ENCODE data around the gene SPRED3.
"Not testable (repeated sequence)": the region's sequence is repeated elsewhere in the genome, so short reads cannot be mapped to it uniquely, and the experiment has no call there.

The SPRED3 gene

GRCh38 chr19:38404858-38405257 is 16.4 kb downstream of the SPRED3 start:
- no peak overlapping the region for H3K4me3 ChIP-seq (ENCODE audit: low read depth, low read length)
- no peaks in the 10 kb centered on the region for H3K27me3 ChIP-seq (ENCODE audit: insufficient read depth, low read length)
- H3K4me1 ChIP-seq (ENCODE audit: control insufficient read depth, insufficient read depth, low read length, unreplicated experiment): no peaks in the 10 kb centered on the region
- H3K36me3 ChIP-seq (ENCODE audit: insufficient read depth, low read length): no peaks in the 10 kb centered on the region
- H3K27ac ChIP-seq (ENCODE audit: low read depth, low read length): no peak overlapping the region
- no peaks in the 10 kb centered on the region for H3K79me2 ChIP-seq (ENCODE audit: control insufficient read depth, insufficient read depth, low read length, unreplicated experiment)
- H2AFZ ChIP-seq (ENCODE audit: low read length, unreplicated experiment): no peak overlapping the region

- no peaks in the 10 kb centered on the region for H3K4me1 ChIP-seq (ENCODE audit: control insufficient read depth, insufficient read depth, low read length, unreplicated experiment)
- H3K36me3 ChIP-seq (ENCODE audit: insufficient read depth, low read length): no peaks in the 10 kb centered on the region
- no peak overlapping the region for H2AFZ ChIP-seq (ENCODE audit: low read length, unreplicated experiment)
- H3K4me3 ChIP-seq (ENCODE audit: low read depth, low read length): no peak overlapping the region
- H3K27me3 ChIP-seq (ENCODE audit: insufficient read depth, low read length): no peaks in the 10 kb centered on the region
- no peaks in the 10 kb centered on the region for H3K79me2 ChIP-seq (ENCODE audit: control insufficient read depth, insufficient read depth, low read length, unreplicated experiment)
- no peak overlapping the region for H3K27ac ChIP-seq (ENCODE audit: low read depth, low read length)
Measured at GRCh38 chr19:38405276-38405675, 16.8 kb downstream of the SPRED3 start.

DNA sequence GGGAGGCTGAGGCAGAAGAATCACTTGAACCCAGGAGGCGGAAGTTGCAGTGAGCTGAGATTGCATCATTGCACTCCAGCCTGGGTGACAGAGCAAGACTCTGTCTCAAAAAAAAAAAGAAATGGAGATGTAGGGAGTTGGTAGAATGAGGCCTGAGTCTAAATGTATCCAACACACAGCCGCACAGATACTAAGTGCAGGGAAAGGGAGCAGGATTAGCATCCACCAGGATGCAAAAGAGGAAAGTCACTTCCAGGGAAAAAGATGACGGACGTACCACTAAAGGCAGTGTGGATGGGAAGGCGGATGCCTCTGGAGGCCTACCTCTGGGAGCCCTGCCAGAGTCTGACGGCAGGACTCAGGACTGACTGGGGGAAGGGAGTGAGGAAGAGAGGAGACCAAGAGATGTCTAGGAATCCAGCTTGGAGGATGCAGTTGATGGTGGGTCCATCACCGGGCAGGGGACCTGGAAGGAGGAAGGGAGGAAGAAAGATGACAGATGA is 21.2 kb downstream of the SPRED3 start:
- Histone ChIP-seq H3K79me2 (ENCODE audit: control insufficient read depth, insufficient read depth, low read length, unreplicated experiment) (no peaks in the 10 kb centered on the region), H3K27me3 (ENCODE audit: insufficient read depth, low read length) (no peaks in the 10 kb centered on the region), H2AFZ (ENCODE audit: low read length, unreplicated experiment) (no peak overlapping the region), H3K4me1 (ENCODE audit: control insufficient read depth, insufficient read depth, low read length, unreplicated experiment) (no peaks in the 10 kb centered on the region), H3K27ac (ENCODE audit: low read depth, low read length) (no peak overlapping the region), H3K4me3 (ENCODE audit: low read depth, low read length) (no peak overlapping the region), H3K36me3 (ENCODE audit: insufficient read depth, low read length) (no peaks in the 10 kb centered on the region)

- not testable (repeated sequence) for H3K27ac ChIP-seq (ENCODE audit: low read depth, low read length); H3K4me1 ChIP-seq (ENCODE audit: control insufficient read depth, insufficient read depth, low read length, unreplicated experiment); H3K36me3 ChIP-seq (ENCODE audit: insufficient read depth, low read length); H3K27me3 ChIP-seq (ENCODE audit: insufficient read depth, low read length); H2AFZ ChIP-seq (ENCODE audit: low read length, unreplicated experiment); H3K79me2 ChIP-seq (ENCODE audit: control insufficient read depth, insufficient read depth, low read length, unreplicated experiment); H3K4me3 ChIP-seq (ENCODE audit: low read depth, low read length)
Measured at GRCh38 chr19:38410407-38410806, 21.9 kb downstream of the SPRED3 start.

DNA sequence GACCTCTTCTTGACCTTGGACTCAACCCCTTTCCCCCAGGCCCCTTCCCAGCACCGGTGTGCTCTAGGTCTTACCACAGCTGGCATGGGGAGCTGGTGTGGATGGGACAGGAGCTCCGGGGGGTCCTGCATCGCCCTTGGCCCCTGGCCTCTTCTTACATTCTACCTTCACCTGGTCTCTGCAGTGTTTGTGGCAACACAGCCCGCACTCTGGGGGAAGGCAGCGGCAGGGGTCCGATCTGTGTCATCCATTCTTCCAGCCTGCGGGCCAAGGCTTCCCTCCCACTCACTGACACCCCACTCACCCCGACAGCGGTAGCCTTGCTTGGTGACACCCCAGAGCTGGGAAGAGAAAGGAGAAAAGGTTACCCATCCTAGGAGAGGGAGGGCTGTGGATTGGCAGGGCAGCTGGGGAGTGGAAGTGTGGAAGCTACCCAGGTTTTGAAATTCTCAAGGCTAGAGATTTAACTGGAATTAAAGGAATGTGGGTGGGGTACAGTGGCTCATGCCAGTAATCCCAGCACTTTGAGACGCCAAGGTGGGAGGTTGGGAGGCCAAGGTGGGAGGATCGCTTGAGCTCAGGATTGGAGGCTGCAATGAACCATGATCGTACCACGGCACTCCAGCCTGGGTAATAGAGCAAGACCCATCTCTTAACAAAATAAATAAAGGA is 22.7 kb downstream of the SPRED3 start:
- Histone ChIP-seq H3K79me2 (ENCODE audit: control insufficient read depth, insufficient read depth, low read length, unreplicated experiment) (no peaks in the 10 kb centered on the region), H3K36me3 (ENCODE audit: insufficient read depth, low read length) (no peaks in the 10 kb centered on the region)

DNA sequence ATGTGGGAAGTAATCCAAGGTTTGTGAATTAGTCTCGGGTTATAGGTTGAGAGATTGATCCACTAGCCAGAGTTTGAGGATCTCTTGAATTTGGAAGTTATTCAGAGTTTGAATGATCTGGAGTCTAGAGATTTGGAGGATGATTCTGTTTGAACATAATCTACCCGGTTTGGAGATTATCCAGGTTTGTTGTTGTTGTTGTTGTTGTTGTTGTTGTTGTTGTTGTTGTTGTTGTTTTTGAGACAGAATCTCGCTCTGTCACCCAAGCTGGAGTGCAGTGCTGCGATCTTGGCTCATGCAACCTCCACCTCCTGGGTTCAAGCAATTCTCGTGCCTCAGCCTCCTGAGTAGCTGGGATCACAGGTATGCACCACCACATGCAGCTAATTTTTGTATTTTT is 23.4 kb downstream of the SPRED3 start:
- not testable (repeated sequence) for H3K36me3 ChIP-seq (ENCODE audit: insufficient read depth, low read length); H3K4me1 ChIP-seq (ENCODE audit: control insufficient read depth, insufficient read depth, low read length, unreplicated experiment); H3K4me3 ChIP-seq (ENCODE audit: low read depth, low read length); H3K27me3 ChIP-seq (ENCODE audit: insufficient read depth, low read length); H3K79me2 ChIP-seq (ENCODE audit: control insufficient read depth, insufficient read depth, low read length, unreplicated experiment); H2AFZ ChIP-seq (ENCODE audit: low read length, unreplicated experiment); H3K27ac ChIP-seq (ENCODE audit: low read depth, low read length)

More for the DNA sequence above, 22.7 kb downstream of the SPRED3 start:
- H3K4me3 ChIP-seq (ENCODE audit: low read depth, low read length): no peak overlapping the region
- H2AFZ ChIP-seq (ENCODE audit: low read length, unreplicated experiment): no peak overlapping the region
- H3K27me3 ChIP-seq (ENCODE audit: insufficient read depth, low read length): no peaks in the 10 kb centered on the region
- no peaks in the 10 kb centered on the region for H3K4me1 ChIP-seq (ENCODE audit: control insufficient read depth, insufficient read depth, low read length, unreplicated experiment)
- H3K27ac ChIP-seq (ENCODE audit: low read depth, low read length): no peak overlapping the region

GRCh38 chr19:38412491-38412890 is 24.0 kb downstream of the SPRED3 start:
- no peaks in the 10 kb centered on the region for H3K27me3 ChIP-seq (ENCODE audit: insufficient read depth, low read length)
- no peak overlapping the region for H3K27ac ChIP-seq (ENCODE audit: low read depth, low read length)
- H3K79me2 ChIP-seq (ENCODE audit: control insufficient read depth, insufficient read depth, low read length, unreplicated experiment): no peaks in the 10 kb centered on the region

GRCh38 chr19:38412961-38413360 is 24.5 kb downstream of the SPRED3 start:
- no peak overlapping the region for H2AFZ ChIP-seq (ENCODE audit: low read length, unreplicated experiment)
- H3K79me2 ChIP-seq (ENCODE audit: control insufficient read depth, insufficient read depth, low read length, unreplicated experiment): no peaks in the 10 kb centered on the region
- no peak overlapping the region for H3K27ac ChIP-seq (ENCODE audit: low read depth, low read length)
- H3K27me3 ChIP-seq (ENCODE audit: insufficient read depth, low read length): peaks cover under 1% of the 10 kb centered on the region; the same call in 1 of the 2 replicates
- H3K4me3 ChIP-seq (ENCODE audit: low read depth, low read length): no peak overlapping the region
- no peaks in the 10 kb centered on the region for H3K4me1 ChIP-seq (ENCODE audit: control insufficient read depth, insufficient read depth, low read length, unreplicated experiment)
- H3K36me3 ChIP-seq (ENCODE audit: insufficient read depth, low read length): no peaks in the 10 kb centered on the region

More at GRCh38 chr19:38412491-38412890, 24.0 kb downstream of the SPRED3 start:
- no peak overlapping the region for H3K4me3 ChIP-seq (ENCODE audit: low read depth, low read length)
- no peaks in the 10 kb centered on the region for H3K36me3 ChIP-seq (ENCODE audit: insufficient read depth, low read length)
- H2AFZ ChIP-seq (ENCODE audit: low read length, unreplicated experiment): no peak overlapping the region
- no peaks in the 10 kb centered on the region for H3K4me1 ChIP-seq (ENCODE audit: control insufficient read depth, insufficient read depth, low read length, unreplicated experiment)

DNA sequence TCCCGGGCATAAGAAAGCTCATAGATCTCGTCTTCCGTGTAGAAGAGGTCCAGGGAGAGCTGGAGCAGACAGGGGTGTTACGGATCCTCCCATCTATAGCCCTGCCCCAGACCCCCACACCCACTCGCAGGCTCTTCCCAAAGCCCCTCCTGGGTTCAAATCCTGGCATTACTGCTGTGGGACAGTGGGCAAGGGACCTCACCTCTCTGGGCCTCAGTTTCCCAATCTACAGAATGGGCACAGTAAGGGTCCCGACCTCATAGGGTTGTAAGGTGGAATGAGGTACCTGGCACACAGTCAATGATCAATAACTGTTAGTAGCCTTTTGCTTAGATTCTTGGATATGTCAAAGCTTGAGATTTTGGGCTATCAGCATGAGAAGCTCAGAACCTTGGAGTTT is 24.9 kb downstream of the SPRED3 start:
- Histone ChIP-seq H3K27me3 (ENCODE audit: insufficient read depth, low read length) (peaks cover 5% of the 10 kb centered on the region; the same call in 1 of the 2 replicates), H3K4me3 (ENCODE audit: low read depth, low read length) (no peak overlapping the region), H3K79me2 (ENCODE audit: control insufficient read depth, insufficient read depth, low read length, unreplicated experiment) (no peaks in the 10 kb centered on the region), H2AFZ (ENCODE audit: low read length, unreplicated experiment) (no peak overlapping the region), H3K4me1 (ENCODE audit: control insufficient read depth, insufficient read depth, low read length, unreplicated experiment) (no peaks in the 10 kb centered on the region), H3K27ac (ENCODE audit: low read depth, low read length) (no peak overlapping the region), H3K36me3 (ENCODE audit: insufficient read depth, low read length) (no peaks in the 10 kb centered on the region)

DNA sequence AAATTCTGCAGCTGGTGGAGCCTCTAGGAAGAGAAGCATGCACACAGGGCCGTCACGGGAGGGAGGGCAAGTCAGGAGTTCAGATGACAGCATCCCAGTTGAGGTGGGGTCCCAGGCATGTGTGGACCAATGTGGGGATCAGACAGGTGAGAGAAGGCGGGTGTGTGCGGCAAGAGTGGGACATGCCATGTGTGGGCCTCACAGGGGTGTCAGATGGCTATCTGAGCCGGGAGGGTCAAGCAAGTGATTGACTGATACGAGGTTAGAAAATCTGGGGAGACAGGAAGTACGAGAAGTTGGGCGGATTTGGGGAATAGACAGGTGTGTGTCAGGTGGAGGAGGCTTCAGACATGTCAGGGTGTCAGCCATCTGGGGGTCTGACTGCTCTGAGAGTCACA is 28.6 kb downstream of the SPRED3 start:
- no peak overlapping the region for H3K4me3 ChIP-seq (ENCODE audit: low read depth, low read length)
- peaks cover 11% of the 10 kb centered on the region for H3K27me3 ChIP-seq (ENCODE audit: insufficient read depth, low read length)
- no peaks in the 10 kb centered on the region for H3K4me1 ChIP-seq (ENCODE audit: control insufficient read depth, insufficient read depth, low read length, unreplicated experiment)
- H2AFZ ChIP-seq (ENCODE audit: low read length, unreplicated experiment): no peak overlapping the region
- H3K36me3 ChIP-seq (ENCODE audit: insufficient read depth, low read length): no peaks in the 10 kb centered on the region
- no peaks in the 10 kb centered on the region for H3K79me2 ChIP-seq (ENCODE audit: control insufficient read depth, insufficient read depth, low read length, unreplicated experiment)
- no peak overlapping the region for H3K27ac ChIP-seq (ENCODE audit: low read depth, low read length)

All from ACC112 (cell line).